NCI-H1436 (cell line): ENCODE measurements around the gene XXYLT1.
"Not testable (repeated sequence)": the region's sequence is repeated elsewhere in the genome, so short reads cannot be mapped to it uniquely, and the experiment has no call there.

Source experiments
- DNase-seq: peaks from one replicate; lab custom pipeline; 2025; lab: John Stamatoyannopoulos, UW

The XXYLT1 gene

GRCh38 chr3:195042743-195043606 lies 228.0 kb downstream of the XXYLT1 start:
- no peak for DNase-seq

- DNase-seq, result no peak
Measured at GRCh38 chr3:195041871-195042742, 228.9 kb downstream of the XXYLT1 start.

- no peak for DNase-seq
Measured at GRCh38 chr3:195040773-195041520, 230.0 kb downstream of the XXYLT1 start.

GRCh38 chr3:195040094-195040493 lies 230.9 kb downstream of the XXYLT1 start:
- DNase-seq, result no peak

GRCh38 chr3:195039180-195039843 lies 231.6 kb downstream of the XXYLT1 start:
- peak; percentile 57 for DNase-seq

GRCh38 chr3:195038161-195038560 lies 232.8 kb downstream of the XXYLT1 start:
- DNase-seq, result no peak

GRCh38 chr3:195037586-195037985 lies 233.4 kb downstream of the XXYLT1 start:
- not testable (repeated sequence) for DNase-seq

GRCh38 chr3:195036974-195037373 lies 234.0 kb downstream of the XXYLT1 start:
- no peak for DNase-seq

- DNase-seq, result no peak
Measured at GRCh38 chr3:195036574-195036973, 234.4 kb downstream of the XXYLT1 start.

- no peak for DNase-seq
Measured at GRCh38 chr3:195036203-195036505, 234.8 kb downstream of the XXYLT1 start.

GRCh38 chr3:195035345-195036202 lies 235.4 kb downstream of the XXYLT1 start:
- DNase-seq, result no peak

- no peak for DNase-seq
Measured at GRCh38 chr3:195034541-195034940, 236.4 kb downstream of the XXYLT1 start.

GRCh38 chr3:195034101-195034500 lies 236.9 kb downstream of the XXYLT1 start:
- DNase-seq, result no peak

- no peak for DNase-seq
Measured at GRCh38 chr3:195033531-195034091, 237.3 kb downstream of the XXYLT1 start.

- no peak for DNase-seq
Measured at GRCh38 chr3:195032955-195033354, 238.0 kb downstream of the XXYLT1 start.

GRCh38 chr3:195032106-195032759 lies 238.7 kb downstream of the XXYLT1 start:
- peak; percentile 25 for DNase-seq

- DNase-seq, result no peak
Measured at GRCh38 chr3:195031574-195032003, 239.4 kb downstream of the XXYLT1 start.

GRCh38 chr3:195030791-195031321 lies 240.1 kb downstream of the XXYLT1 start:
- no peak for DNase-seq

GRCh38 chr3:195028877-195029606 lies 241.9 kb downstream of the XXYLT1 start:
- no peak for DNase-seq
